Skeletal muscle tissue (tissue), 4 donors: ENCODE data around the gene IL17C. TPM values are rescaled to one million over a fixed set of nuclear protein-coding genes. Genes with fewer than 3 reads are reported as not detected.
A peak's percentile ranks its signal among the peaks of the same experiment; 100 is the strongest.

Experiments
- H3K27ac ChIP-seq: one replicate; pipeline ENCODE4 v1.7.0; 2013; ENCODE audit warnings: mild to moderate bottlenecking, low read depth, low read length, inconsistent platforms
- H3K27me3 ChIP-seq, 3 donors: one replicate each; pipeline ENCODE4 v1.7.0; 2013; ENCODE audit warnings: low read length in 3 of 3; ENCODE audit not compliant: control insufficient read depth in 3 of 3, insufficient read depth in 3 of 3
- H3K36me3 ChIP-seq, 3 donors: one replicate each; pipeline ENCODE4 v1.7.0; 2013; ENCODE audit warnings: low read length in 3 of 3; ENCODE audit not compliant: control insufficient read depth in 3 of 3, insufficient read depth in 3 of 3
- H3K4me1 ChIP-seq, 3 donors: one replicate each; pipeline ENCODE4 v1.7.0; 2013; ENCODE audit warnings: low read length in 3 of 3, mild to moderate bottlenecking in 3 of 3; ENCODE audit not compliant: control insufficient read depth in 3 of 3, insufficient read depth in 3 of 3
- H3K4me3 ChIP-seq, 3 donors: one replicate each; pipeline ENCODE4 v1.7.0; 2013; ENCODE audit warnings: low read length in 3 of 3
- H3K9ac ChIP-seq, 3 donors: one replicate each; pipeline ENCODE4 v1.7.0; 2013; ENCODE audit warnings: low read length in 3 of 3, mild to moderate bottlenecking in 3 of 3, moderate library complexity in 2 of 3, low read depth in 1 of 3
- H3K9me3 ChIP-seq, 3 donors: one replicate each; pipeline ENCODE4 v1.7.0; 2013; ENCODE audit warnings: low read length in 3 of 3; ENCODE audit not compliant: control insufficient read depth in 3 of 3
- total RNA-seq: library from RNA; depleted of rRNA; stranded (reverse); fragments of >200 nt; gene quantifications from one replicate; pipeline ENCODE4 v1.2.3, GENCODE V29; 2014
- donor health status: Osteomylitis.

IL17C gene
- total RNA-seq, 1 donor from 2014 or later, result not detected

- peaks cover 0 to 33% (median 11%) of the 10 kb centered on the region in 3 donors for H3K27me3 ChIP-seq
Observed at GRCh38 chr16:88680554-88681083, 42.2 kb downstream of the IL17C start.

GRCh38 chr16:88681084-88681680 is 42.8 kb downstream of the IL17C start:
- Histone ChIP-seq H3K9ac (no peak overlapping the region), H3K4me3 (no peak overlapping the region), H3K27me3 (peaks cover 0 to 33% (median 11%) of the 10 kb centered on the region in 3 donors), H3K4me1 (peaks cover 38 to 67% (median 42%) of the 10 kb centered on the region in 3 donors), H3K9me3 (no peaks in the 10 kb centered on the region), H3K27ac (no peak overlapping the region), H3K36me3 (peaks cover 0 to 11% (median 7%) of the 10 kb centered on the region in 3 donors)

More at GRCh38 chr16:88680554-88681083, 42.2 kb downstream of the IL17C start:
- H3K9ac ChIP-seq, result no peak overlapping the region
- H3K4me1 ChIP-seq, result peaks cover 43 to 73% (median 48%) of the 10 kb centered on the region in 3 donors
- no peak overlapping the region for H3K4me3 ChIP-seq
- no peak overlapping the region for H3K27ac ChIP-seq
- H3K9me3 ChIP-seq, result no peaks in the 10 kb centered on the region
- H3K36me3 ChIP-seq, result peaks cover 0 to 11% (median 7%) of the 10 kb centered on the region in 3 donors

GRCh38 chr16:88681709-88682451 is 43.5 kb downstream of the IL17C start:
- Histone ChIP-seq H3K9ac (no peak overlapping the region), H3K9me3 (no peaks in the 10 kb centered on the region), H3K36me3 (peaks cover 0 to 11% (median 5%) of the 10 kb centered on the region in 3 donors), H3K27me3 (peaks cover 0 to 32% (median 11%) of the 10 kb centered on the region in 3 donors), H3K4me1 (peaks cover 35 to 65% (median 40%) of the 10 kb centered on the region in 3 donors), H3K27ac (peak overlapping the region; percentile 31), H3K4me3 (peak overlapping the region in 1 of 3 donors; percentile 6)

- no peaks in the 10 kb centered on the region for H3K9me3 ChIP-seq
- peaks cover 29 to 63% (median 37%) of the 10 kb centered on the region in 3 donors for H3K4me1 ChIP-seq
- peaks cover 0 to 10% (median 4%) of the 10 kb centered on the region in 3 donors for H3K36me3 ChIP-seq
- peak overlapping the region; percentile 61 to 85 (median 75) for H3K4me3 ChIP-seq
- peaks cover 0 to 22% (median 17%) of the 10 kb centered on the region in 3 donors for H3K27me3 ChIP-seq
- peak overlapping the region; percentile 76 to 85 (median 79) for H3K9ac ChIP-seq
- no peak overlapping the region for H3K27ac ChIP-seq
Observed at GRCh38 chr16:88684569-88685155, 46.3 kb downstream of the IL17C start.

- peak overlapping the region; percentile 61 to 85 (median 75) for H3K4me3 ChIP-seq
- peaks cover 29 to 63% (median 37%) of the 10 kb centered on the region in 3 donors for H3K4me1 ChIP-seq
- H3K27me3 ChIP-seq, result peaks cover 0 to 23% (median 17%) of the 10 kb centered on the region in 3 donors
- no peaks in the 10 kb centered on the region for H3K9me3 ChIP-seq
- peaks cover 0 to 7% (median 4%) of the 10 kb centered on the region in 3 donors for H3K36me3 ChIP-seq
- H3K9ac ChIP-seq, result peak overlapping the region; percentile 76 to 85 (median 79)
- H3K27ac ChIP-seq, result peak overlapping the region; percentile 65
Observed at GRCh38 chr16:88685156-88686061, 47.0 kb downstream of the IL17C start.

GRCh38 chr16:88686062-88686438 is 47.7 kb downstream of the IL17C start:
- H3K27ac ChIP-seq, result peak overlapping the region; percentile 65
- H3K36me3 ChIP-seq, result peaks cover 0 to 2% (median under 1%) of the 10 kb centered on the region in 3 donors
- peak overlapping the region; percentile 76 to 85 (median 79) for H3K9ac ChIP-seq
- H3K4me1 ChIP-seq, result peaks cover 25 to 57% (median 35%) of the 10 kb centered on the region in 3 donors
- H3K4me3 ChIP-seq, result peak overlapping the region; percentile 61 to 85 (median 75)
- H3K27me3 ChIP-seq, result peaks cover 0 to 26% (median 17%) of the 10 kb centered on the region in 3 donors
- no peaks in the 10 kb centered on the region for H3K9me3 ChIP-seq

- Histone ChIP-seq H3K4me3 (peak within 1 kb of the TSS; percentile 61 to 85 (median 75)), H3K27me3 (peaks cover 0 to 26% (median 16%) of the 10 kb centered on the region in 3 donors), H3K4me1 (peaks cover 20 to 51% (median 35%) of the 10 kb centered on the region in 3 donors), H3K9ac (peak within 1 kb of the TSS; percentile 76 to 85 (median 79)), H3K27ac (peak within 1 kb of the TSS; percentile 88), H3K36me3 (no peaks in the 10 kb centered on the region), H3K9me3 (no peaks in the 10 kb centered on the region)
Observed at GRCh38 chr16:88686439-88687253, 48.3 kb downstream of the IL17C start, which contains the start of gene SNAI3. Gene SNAI3 (minus strand): TSS chr16:88686507. CDS start chr16:88686406, 101 bp downstream.

GRCh38 chr16:88687254-88687576 is 48.8 kb downstream of the IL17C start:
- Histone ChIP-seq H3K9me3 (no peaks in the 10 kb centered on the region), H3K27ac (peak overlapping the region; percentile 88), H3K4me1 (peaks cover 20 to 45% (median 33%) of the 10 kb centered on the region in 3 donors), H3K9ac (peak overlapping the region; percentile 51 to 74 (median 59)), H3K27me3 (peaks cover 0 to 26% (median 16%) of the 10 kb centered on the region in 3 donors), H3K36me3 (no peaks in the 10 kb centered on the region), H3K4me3 (peak overlapping the region in 1 of 3 donors; percentile 85)
